ENCODE measurements around the gene PKD1. TPM values are rescaled to one million over a fixed set of nuclear protein-coding genes. Genes with fewer than 3 reads are reported as not detected.
A peak's percentile ranks its signal among the peaks of the same experiment; 100 is the strongest.

PKD1 gene
- total RNA-seq, 1 donor from 2014 or later: 628 TPM

GRCh38 chr16:2096853-2097595 is 38.7 kb downstream of the PKD1 start:
- Mint-ChIP-seq H3K4me1 (ENCODE audit: low read depth, unreplicated experiment) (peaks cover 4% of the 10 kb centered on the region), H3K27me3 (ENCODE audit: unreplicated experiment) (peaks cover 2% of the 10 kb centered on the region), H3K9me3 (ENCODE audit: unreplicated experiment) (peaks cover 7% of the 10 kb centered on the region), H3K36me3 (ENCODE audit: unreplicated experiment) (no peaks in the 10 kb centered on the region), H3K4me3 (ENCODE audit: unreplicated experiment) (no peak overlapping the region), H3K27ac (ENCODE audit: unreplicated experiment) (no peak overlapping the region)
- no peak for TF ChIP-seq CTCF (IDR thresholded peaks at IDR 0.05; ENCODE audit: partially characterized antibody, unreplicated experiment)
- no peak for DNase-seq

GRCh38 chr16:2095918-2096582 is 39.6 kb downstream of the PKD1 start:
- peaks cover 6% of the 10 kb centered on the region for H3K9me3 Mint-ChIP-seq (ENCODE audit: unreplicated experiment)
- H3K27ac Mint-ChIP-seq (ENCODE audit: unreplicated experiment): no peak overlapping the region
- DNase-seq: no peak
- no peak overlapping the region for H3K4me3 Mint-ChIP-seq (ENCODE audit: unreplicated experiment)
- H3K4me1 Mint-ChIP-seq (ENCODE audit: low read depth, unreplicated experiment): peaks cover 4% of the 10 kb centered on the region
- peaks cover 4% of the 10 kb centered on the region for H3K27me3 Mint-ChIP-seq (ENCODE audit: unreplicated experiment)
- no peak for TF ChIP-seq CTCF (IDR thresholded peaks at IDR 0.05; ENCODE audit: partially characterized antibody, unreplicated experiment)
- no peaks in the 10 kb centered on the region for H3K36me3 Mint-ChIP-seq (ENCODE audit: unreplicated experiment)

GRCh38 chr16:2095315-2095853 is 40.3 kb downstream of the PKD1 start:
- peaks cover 4% of the 10 kb centered on the region for H3K27me3 Mint-ChIP-seq (ENCODE audit: unreplicated experiment)
- no peak for TF ChIP-seq CTCF (IDR thresholded peaks at IDR 0.05; ENCODE audit: partially characterized antibody, unreplicated experiment)
- H3K4me1 Mint-ChIP-seq (ENCODE audit: low read depth, unreplicated experiment): peaks cover 4% of the 10 kb centered on the region
- no peak for DNase-seq
- H3K36me3 Mint-ChIP-seq (ENCODE audit: unreplicated experiment): no peaks in the 10 kb centered on the region
- no peak overlapping the region for H3K27ac Mint-ChIP-seq (ENCODE audit: unreplicated experiment)
- H3K4me3 Mint-ChIP-seq (ENCODE audit: unreplicated experiment): no peak overlapping the region
- H3K9me3 Mint-ChIP-seq (ENCODE audit: unreplicated experiment): peaks cover 7% of the 10 kb centered on the region

DNA sequence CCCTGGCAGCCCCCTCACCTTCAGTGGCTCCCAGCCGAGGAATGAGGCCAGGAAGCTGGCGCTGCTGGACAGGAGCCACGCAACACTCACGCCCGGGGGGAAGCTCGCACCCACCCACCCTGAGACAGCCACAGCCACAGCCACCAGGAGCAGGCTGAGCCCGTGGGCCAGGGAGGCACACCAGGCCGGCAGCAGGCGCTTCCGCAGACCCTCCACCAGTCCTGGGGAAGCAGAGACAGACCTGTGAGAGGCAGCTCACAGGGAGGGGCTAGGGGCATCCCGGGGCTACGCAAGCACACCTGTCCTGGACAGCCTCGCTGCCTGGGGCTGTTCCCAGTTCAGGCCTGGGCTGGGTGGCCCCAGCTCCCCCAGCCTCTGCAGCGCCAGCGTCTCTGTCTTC is 41.9 kb downstream of the PKD1 start:
- H3K9me3 Mint-ChIP-seq (ENCODE audit: unreplicated experiment): peaks cover 9% of the 10 kb centered on the region
- peaks cover 7% of the 10 kb centered on the region for H3K4me1 Mint-ChIP-seq (ENCODE audit: low read depth, unreplicated experiment)
- H3K27ac Mint-ChIP-seq (ENCODE audit: unreplicated experiment): no peak overlapping the region
- peaks cover 10% of the 10 kb centered on the region for H3K27me3 Mint-ChIP-seq (ENCODE audit: unreplicated experiment)
- DNase-seq: no peak
- no peak for TF ChIP-seq CTCF (IDR thresholded peaks at IDR 0.05; ENCODE audit: partially characterized antibody, unreplicated experiment)
- no peaks in the 10 kb centered on the region for H3K36me3 Mint-ChIP-seq (ENCODE audit: unreplicated experiment)
- H3K4me3 Mint-ChIP-seq (ENCODE audit: unreplicated experiment): no peak overlapping the region

GRCh38 chr16:2092866-2093265 is 42.8 kb downstream of the PKD1 start:
- peaks cover 9% of the 10 kb centered on the region for H3K9me3 Mint-ChIP-seq (ENCODE audit: unreplicated experiment)
- peak; percentile 12 for TF ChIP-seq CTCF (IDR thresholded peaks at IDR 0.05; ENCODE audit: partially characterized antibody, unreplicated experiment)
- H3K4me3 Mint-ChIP-seq (ENCODE audit: unreplicated experiment): no peak overlapping the region
- DNase-seq: no peak
- no peak overlapping the region for H3K27ac Mint-ChIP-seq (ENCODE audit: unreplicated experiment)
- H3K36me3 Mint-ChIP-seq (ENCODE audit: unreplicated experiment): no peaks in the 10 kb centered on the region
- H3K4me1 Mint-ChIP-seq (ENCODE audit: low read depth, unreplicated experiment): peaks cover 7% of the 10 kb centered on the region
- peaks cover 11% of the 10 kb centered on the region for H3K27me3 Mint-ChIP-seq (ENCODE audit: unreplicated experiment)
